Neuron (in vitro differentiated cells): ENCODE data around the gene GPRIN1.
"Not testable (repeated sequence)": the region's sequence is repeated elsewhere in the genome, so short reads cannot be mapped to it uniquely, and the experiment has no call there.

Source experiments
- H2AFZ ChIP-seq: one replicate; pipeline ENCODE4 v1.6.1; 2013; ENCODE audit warnings: low read depth, mild to moderate bottlenecking, inconsistent platforms, low read length, moderate library complexity
- H3K27me3 ChIP-seq: one replicate; pipeline ENCODE4 v1.6.1; 2013; ENCODE audit warnings: low read length; ENCODE audit not compliant: insufficient read depth
- H3K36me3 ChIP-seq: one replicate; pipeline ENCODE4 v1.6.1; 2013; ENCODE audit warnings: low read length; ENCODE audit not compliant: insufficient read depth
- H3K4me1 ChIP-seq: one replicate; pipeline ENCODE4 v1.6.1; 2013; ENCODE audit warnings: low read length; ENCODE audit not compliant: insufficient read depth
- H3K4me3 ChIP-seq: 2 replicates; pipeline ENCODE4 v1.5.1; 2013; ENCODE audit warnings: mild to moderate bottlenecking, low read length, moderate library complexity
- H3K9me3 ChIP-seq: one replicate; pipeline ENCODE4 v1.6.1; 2013; ENCODE audit warnings: low read length

GPRIN1 gene

DNA sequence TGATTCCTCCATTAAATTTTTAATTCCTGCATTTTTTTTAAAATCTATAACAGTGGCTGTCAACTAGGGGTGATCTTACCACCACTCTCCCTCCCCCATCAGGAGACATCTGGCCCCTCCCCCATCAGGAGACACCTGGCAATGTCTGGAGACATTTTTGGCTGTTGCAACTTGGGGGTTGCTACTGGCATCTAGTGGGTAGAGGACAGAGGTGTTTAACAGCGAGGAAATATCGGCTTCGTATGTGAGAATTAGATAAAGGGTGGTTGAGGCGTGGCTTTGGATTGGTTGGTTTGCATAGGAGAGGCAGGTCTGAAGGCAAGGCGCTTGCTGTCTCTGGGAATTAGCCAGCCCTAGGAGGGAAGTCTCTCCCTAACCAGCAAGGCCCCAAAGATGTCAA lies 50.3 kb downstream of the GPRIN1 start:
- no peaks in the 10 kb centered on the region for H3K36me3 ChIP-seq
- no peaks in the 10 kb centered on the region for H3K9me3 ChIP-seq
- no peaks in the 10 kb centered on the region for H3K27me3 ChIP-seq
- H3K4me1 ChIP-seq: no peaks in the 10 kb centered on the region
- no peak overlapping the region for H3K4me3 ChIP-seq
- no peak overlapping the region for H2AFZ ChIP-seq

DNA sequence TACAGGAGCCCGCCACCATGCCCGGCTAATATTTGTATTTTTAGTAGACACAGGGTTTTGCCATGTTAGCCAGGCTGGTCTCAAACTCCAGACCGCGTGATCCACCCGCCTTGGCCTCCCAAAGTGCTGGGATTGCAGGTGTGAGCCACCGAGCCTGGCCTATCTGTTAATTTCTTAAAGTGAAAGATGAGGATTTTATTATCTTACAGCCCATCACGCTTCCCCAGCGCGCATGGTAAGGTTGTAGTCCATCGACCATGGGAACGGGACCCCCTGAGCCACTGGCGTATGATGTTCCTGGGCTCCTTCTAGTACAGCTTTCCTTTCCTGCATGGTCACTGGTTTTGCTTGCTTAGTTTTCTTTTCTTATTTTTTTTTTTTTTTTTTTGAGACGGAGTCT lies 52.1 kb downstream of the GPRIN1 start:
- H2AFZ ChIP-seq: no peak overlapping the region
- H3K36me3 ChIP-seq: no peaks in the 10 kb centered on the region
- H3K4me1 ChIP-seq: peaks cover 6% of the 10 kb centered on the region
- H3K4me3 ChIP-seq: no peak overlapping the region
- H3K27me3 ChIP-seq: no peaks in the 10 kb centered on the region
- no peaks in the 10 kb centered on the region for H3K9me3 ChIP-seq

DNA sequence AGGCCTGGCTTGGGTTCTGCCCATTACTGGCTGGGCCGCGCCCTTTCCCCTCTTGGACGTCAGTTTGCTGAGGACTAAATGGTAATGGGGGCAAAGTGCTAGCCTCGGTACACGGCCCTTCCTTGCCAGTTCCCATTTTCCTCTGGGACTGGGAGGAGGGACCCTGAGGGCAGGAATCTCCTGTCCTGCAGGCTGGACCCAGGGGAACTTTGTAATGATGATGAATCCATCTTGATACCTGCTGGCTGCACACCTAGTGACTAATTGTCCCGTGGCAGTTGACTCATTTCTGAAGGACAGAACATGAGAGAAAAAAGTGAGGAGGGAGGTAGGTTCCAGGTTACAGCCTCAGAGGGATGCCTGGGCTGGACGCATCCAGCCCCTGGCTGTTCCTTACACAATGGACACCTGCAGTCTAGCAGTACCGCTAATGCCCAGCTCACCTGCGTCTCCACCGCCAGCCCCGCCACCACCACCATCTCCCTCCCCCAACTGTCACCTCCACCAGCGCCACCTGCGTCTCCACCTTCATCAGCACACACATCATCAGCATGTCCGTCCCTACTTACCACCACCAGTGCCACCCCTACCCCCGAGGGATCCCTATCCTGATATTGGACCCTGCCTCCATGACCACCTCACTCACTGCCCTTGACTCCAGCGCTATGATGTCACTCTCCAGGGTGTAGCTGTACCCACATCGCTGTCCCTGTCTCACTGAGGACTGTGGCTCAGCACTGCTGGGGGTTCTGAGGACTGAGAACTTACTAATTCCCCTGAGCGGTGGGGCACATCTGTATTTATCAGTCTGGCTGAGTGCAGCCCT lies 56.5 kb downstream of the GPRIN1 start:
- H3K27me3 ChIP-seq: peaks cover 13% of the 10 kb centered on the region
- no peak overlapping the region for H3K4me3 ChIP-seq
- no peak overlapping the region for H2AFZ ChIP-seq
- H3K4me1 ChIP-seq: peaks cover 6% of the 10 kb centered on the region
- no peaks in the 10 kb centered on the region for H3K9me3 ChIP-seq
- no peaks in the 10 kb centered on the region for H3K36me3 ChIP-seq

DNA sequence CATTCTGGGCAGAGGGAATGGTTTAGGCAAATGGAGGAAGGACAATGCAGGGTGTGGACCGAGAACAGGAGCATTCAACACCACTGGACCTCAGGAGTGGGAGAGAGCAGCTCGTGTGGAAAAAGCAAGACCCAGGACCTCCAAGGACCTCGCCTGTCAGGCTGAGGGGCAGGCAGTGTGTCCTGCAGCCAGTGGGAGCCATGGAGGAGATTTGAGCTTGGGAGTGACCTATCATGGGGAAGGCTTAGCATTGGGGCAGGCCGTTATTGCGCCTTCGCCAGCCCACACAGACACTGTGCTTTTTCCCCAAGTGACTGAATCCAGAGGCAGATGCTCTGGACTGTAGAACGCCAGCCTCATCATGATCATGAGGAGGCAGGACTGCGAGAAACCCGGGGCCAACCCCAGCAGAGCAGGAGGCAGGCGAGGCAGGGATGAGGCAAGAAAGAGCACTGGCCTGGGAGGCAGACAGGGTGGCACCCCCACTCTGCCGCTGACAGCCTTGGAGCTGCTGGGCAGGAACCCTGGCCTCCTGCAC lies 57.6 kb downstream of the GPRIN1 start:
- peaks cover 18% of the 10 kb centered on the region for H3K27me3 ChIP-seq
- no peaks in the 10 kb centered on the region for H3K9me3 ChIP-seq
- no peak overlapping the region for H2AFZ ChIP-seq
- no peaks in the 10 kb centered on the region for H3K36me3 ChIP-seq
- H3K4me1 ChIP-seq: peaks cover 6% of the 10 kb centered on the region
- no peak overlapping the region for H3K4me3 ChIP-seq

DNA sequence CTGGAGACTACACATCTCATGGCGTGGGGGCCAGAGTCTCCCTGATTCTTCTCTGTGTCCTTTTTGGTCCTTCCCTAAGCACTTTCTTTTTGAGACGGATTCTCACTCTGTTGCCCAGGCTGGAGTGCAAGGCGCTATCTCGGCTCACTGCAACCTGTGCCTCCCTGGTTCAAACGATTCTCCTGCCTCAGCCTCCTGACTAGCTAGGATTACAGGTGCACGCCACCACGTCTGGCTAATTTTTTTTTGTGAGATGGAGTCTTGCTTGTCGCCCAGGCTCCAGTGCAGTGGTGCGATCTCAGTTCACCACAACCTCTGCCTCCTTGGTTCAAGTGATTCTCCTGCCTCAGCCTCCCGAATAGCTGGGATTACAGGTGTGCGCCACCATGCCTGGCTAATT lies 59.0 kb downstream of the GPRIN1 start:
- H3K4me1 ChIP-seq, H3K36me3 ChIP-seq, H3K9me3 ChIP-seq, H3K4me3 ChIP-seq, H2AFZ ChIP-seq: not testable (repeated sequence)
- peaks cover 18% of the 10 kb centered on the region for H3K27me3 ChIP-seq

GRCh38 chr5:176550275-176550831 lies 59.6 kb downstream of the GPRIN1 start:
- Histone ChIP-seq H3K36me3 (no peaks in the 10 kb centered on the region), H3K27me3 (peaks cover 18% of the 10 kb centered on the region), H3K4me3 (no peak overlapping the region), H3K4me1 (peaks cover 6% of the 10 kb centered on the region), H2AFZ (no peak overlapping the region), H3K9me3 (no peaks in the 10 kb centered on the region)

DNA sequence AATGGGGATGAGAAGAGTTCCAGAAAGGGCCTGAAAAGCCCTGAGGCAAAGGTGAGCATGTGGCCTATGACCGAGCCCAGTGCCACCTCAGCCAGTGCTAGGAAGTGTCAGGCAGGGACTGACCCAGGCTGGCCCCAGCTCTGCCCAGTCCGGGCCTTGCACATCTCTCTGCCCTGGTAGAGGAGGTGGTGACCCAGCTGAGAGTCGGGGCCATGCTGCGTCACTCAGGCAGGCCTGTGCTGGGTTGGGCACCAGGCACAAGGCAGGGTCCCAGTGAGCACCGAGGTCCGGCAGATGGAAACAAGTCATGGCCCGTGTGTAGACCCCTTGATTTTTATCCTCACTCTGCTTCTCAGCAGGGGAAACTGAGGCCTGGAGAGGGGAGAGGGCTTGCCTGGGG lies 60.1 kb downstream of the GPRIN1 start:
- Histone ChIP-seq H3K9me3 (no peaks in the 10 kb centered on the region), H3K4me1 (peaks cover 6% of the 10 kb centered on the region), H3K36me3 (no peaks in the 10 kb centered on the region), H3K27me3 (peaks cover 18% of the 10 kb centered on the region), H3K4me3 (no peak overlapping the region), H2AFZ (no peak overlapping the region)

GRCh38 chr5:176548967-176549444 lies 61.0 kb downstream of the GPRIN1 start, which contains the start of gene CDHR2:
CDHR2 (plus strand) TSS chr5:176549342; CDS start chr5:176565353, 16,011 bp downstream.
- Histone ChIP-seq H3K27me3 (peaks cover 18% of the 10 kb centered on the region), H3K4me3 (no peak within 1 kb of the TSS), H3K9me3 (no peaks in the 10 kb centered on the region), H2AFZ (no peak within 1 kb of the TSS), H3K36me3 (no peaks in the 10 kb centered on the region), H3K4me1 (peaks cover 6% of the 10 kb centered on the region)

DNA sequence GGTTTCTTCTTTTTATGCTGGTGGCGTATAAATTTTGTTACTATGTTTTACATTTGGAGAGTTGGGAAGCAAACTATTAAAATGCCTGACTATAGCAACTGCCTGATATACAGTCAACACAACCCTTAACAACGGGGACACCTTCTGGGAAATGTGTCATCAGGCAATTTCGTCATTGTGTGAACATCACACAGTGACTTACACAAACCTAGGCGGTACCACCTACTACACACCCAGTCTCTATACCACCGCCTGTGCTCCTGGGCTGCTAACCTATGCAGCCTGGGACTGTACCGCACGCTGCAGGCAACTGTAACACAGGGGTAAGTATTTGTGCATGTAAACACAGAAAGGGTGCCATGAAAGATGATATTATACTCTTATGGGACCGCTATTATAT lies 62.2 kb downstream of the GPRIN1 start:
- Histone ChIP-seq H3K27me3 (peaks cover 18% of the 10 kb centered on the region), H3K4me1 (peaks cover 7% of the 10 kb centered on the region), H3K4me3 (no peak overlapping the region), H3K36me3 (no peaks in the 10 kb centered on the region), H2AFZ (no peak overlapping the region), H3K9me3 (no peaks in the 10 kb centered on the region)
